ENCODE measurements around the gene KLHL3.
"Not testable (repeated sequence)": the region's sequence is repeated elsewhere in the genome, so short reads cannot be mapped to it uniquely, and the experiment has no call there.

The KLHL3 gene

GRCh38 chr5:137667341-137667740 is 68.5 kb downstream of the KLHL3 start:
- DNase-seq (ENCODE audit: low read depth): no peak

GRCh38 chr5:137666901-137667300 is 69.0 kb downstream of the KLHL3 start:
- no peak for DNase-seq (ENCODE audit: low read depth)

- no peak for DNase-seq (ENCODE audit: low read depth)
These were observed 69.4 kb downstream of the KLHL3 start for GRCh38 chr5:137666461-137666850.

GRCh38 chr5:137665678-137666460 is 70.0 kb downstream of the KLHL3 start:
- DNase-seq (ENCODE audit: low read depth): no peak

GRCh38 chr5:137660349-137660817 is 75.5 kb downstream of the KLHL3 start:
- peak; percentile 25 for DNase-seq (ENCODE audit: low read depth)

GRCh38 chr5:137659209-137659608 is 76.7 kb downstream of the KLHL3 start:
- DNase-seq (ENCODE audit: low read depth): no peak

DNA sequence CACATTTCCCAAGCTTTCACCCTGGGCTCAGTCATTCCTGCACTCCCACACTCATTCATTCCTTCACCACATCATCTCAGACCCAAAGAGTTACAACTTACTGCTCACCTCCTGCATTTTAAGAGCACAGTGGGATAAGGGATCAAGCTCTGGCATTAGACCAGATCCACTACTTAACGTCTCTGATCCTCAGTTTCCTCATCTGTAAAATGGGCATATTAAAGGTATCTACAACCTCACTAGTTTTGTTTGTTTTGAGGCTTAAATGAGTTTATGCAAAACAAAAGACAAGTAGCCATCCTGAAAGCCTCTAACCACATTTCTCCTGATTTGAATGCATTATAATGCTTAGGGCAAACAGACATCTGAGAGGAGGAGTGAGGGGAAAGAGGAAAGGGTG is 77.6 kb downstream of the KLHL3 start:
- DNase-seq (ENCODE audit: low read depth): no peak

DNA sequence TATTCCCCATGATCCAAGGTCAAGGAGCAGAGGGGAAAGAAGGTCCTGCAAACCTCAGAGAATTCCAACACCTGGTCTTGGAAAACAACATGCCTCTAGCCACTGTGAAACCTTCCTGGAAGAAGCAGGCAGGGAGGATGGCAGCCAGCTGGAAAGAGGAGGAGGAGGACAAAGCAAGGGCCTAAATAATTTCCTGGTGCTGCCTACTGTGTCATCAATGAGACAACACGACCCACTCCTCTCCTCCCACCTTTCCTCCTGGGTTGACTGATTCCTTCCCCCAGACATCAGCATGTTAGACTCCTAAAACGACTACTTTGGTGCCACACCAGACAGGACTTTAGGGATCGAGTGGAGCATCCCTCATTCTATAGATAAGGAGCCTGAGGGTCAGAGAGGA is 78.8 kb downstream of the KLHL3 start:
- DNase-seq (ENCODE audit: low read depth): no peak

GRCh38 chr5:137656558-137656957 is 79.3 kb downstream of the KLHL3 start:
- DNase-seq (ENCODE audit: low read depth): no peak

DNA sequence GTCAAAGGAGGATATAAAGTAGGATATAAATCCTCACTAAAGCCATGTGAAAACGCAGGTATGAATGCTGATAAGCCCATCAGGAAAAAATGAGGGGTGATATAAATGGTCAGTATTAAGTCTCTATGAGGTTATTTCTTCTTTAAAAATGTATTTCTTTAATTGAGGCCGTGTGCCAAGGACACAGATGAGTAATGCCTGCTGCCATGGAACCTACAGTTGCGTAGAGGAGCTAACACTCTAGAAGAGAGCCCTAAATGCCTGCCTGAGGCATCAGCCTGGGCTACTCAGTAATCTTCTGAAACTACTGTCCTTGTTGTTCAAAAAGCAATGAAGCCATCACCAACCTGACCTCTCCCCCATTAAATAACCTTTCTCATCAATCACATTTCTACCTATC is 84.9 kb downstream of the KLHL3 start:
- DNase-seq (ENCODE audit: low read depth): no peak

GRCh38 chr5:137649228-137649935 is 86.5 kb downstream of the KLHL3 start:
- DNase-seq (ENCODE audit: low read depth): no peak

DNA sequence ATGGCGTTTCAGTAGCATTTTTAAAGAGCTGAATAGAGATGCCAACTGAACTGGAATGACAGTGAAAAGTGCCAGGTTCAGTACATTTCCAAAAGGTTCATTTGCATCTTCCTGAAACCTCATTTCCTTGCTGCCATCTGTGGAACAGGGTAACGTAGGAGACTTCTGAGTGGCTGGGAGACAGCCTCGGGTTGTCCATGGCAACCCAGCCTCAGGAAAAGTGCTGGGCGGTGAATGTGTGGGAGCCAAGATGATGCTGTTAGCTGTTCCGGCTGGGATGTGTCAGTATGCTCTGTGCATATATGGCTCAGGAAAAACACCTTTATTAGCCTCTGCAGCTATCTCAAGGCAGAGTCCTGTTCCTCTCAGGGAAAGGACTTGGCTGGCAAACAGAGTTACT is 87.5 kb downstream of the KLHL3 start:
- no peak for DNase-seq (ENCODE audit: low read depth)

DNA sequence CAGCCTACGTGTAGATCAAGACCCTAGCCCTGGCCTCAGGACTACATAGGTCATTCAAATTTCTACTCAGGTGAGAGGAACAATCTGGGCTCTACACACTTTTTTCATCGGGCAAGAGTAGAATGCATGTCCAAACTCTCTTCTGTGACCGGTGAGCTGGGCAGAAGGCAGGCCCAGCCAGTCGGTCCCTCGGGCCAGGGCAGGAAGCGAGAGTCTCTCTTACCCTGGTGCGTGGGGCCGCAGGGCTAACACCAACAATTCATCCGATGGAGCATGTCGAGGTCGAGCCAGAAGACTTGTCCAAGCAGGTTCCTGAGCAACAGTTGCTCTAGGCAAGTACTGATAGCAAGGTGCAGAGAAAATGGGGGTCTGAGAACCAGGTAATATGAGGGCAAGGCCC is 88.5 kb downstream of the KLHL3 start:
- no peak for DNase-seq (ENCODE audit: low read depth)

GRCh38 chr5:137646761-137647160 is 89.1 kb downstream of the KLHL3 start:
- no peak for DNase-seq (ENCODE audit: low read depth)

DNA sequence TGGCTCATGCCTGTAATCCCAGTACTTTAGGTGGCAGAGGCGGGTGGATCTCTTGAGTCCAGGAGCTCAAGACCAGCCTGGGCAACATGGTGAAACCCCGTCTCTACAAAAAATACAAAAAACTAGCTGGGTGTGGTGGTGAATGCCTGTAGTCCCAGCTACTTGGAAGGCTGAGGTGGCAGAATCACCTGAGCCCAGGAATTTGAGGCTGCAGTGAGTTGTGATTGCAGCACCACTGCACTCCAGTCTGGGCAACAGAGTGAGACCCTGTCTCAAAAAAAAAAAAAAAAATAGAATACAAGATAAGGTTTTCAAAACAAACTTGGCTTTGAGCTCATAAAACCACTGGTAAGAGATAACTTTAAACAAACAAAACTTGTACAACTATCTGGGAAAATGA is 92.8 kb downstream of the KLHL3 start:
- DNase-seq (ENCODE audit: low read depth): not testable (repeated sequence)

DNA sequence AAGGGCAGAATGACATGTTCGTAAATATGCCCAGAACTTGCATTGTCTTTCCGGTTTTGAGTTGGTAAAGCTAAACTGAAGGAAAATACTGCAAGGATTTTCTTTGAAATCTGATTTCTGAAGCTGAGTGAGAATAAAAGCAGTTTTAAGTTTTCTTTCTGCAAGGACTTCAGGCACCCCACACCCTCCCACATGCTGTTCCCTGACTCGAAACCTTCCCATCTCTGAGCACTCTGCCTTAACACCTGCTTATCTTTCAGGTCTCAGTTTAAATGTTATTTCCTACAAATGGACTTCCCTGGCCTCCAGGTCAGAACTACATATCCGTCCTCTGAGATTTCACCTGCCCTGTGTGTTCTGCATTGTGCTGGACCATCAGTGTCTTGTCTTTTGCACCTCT is 93.8 kb downstream of the KLHL3 start:
- no peak for DNase-seq (ENCODE audit: low read depth)

DNA sequence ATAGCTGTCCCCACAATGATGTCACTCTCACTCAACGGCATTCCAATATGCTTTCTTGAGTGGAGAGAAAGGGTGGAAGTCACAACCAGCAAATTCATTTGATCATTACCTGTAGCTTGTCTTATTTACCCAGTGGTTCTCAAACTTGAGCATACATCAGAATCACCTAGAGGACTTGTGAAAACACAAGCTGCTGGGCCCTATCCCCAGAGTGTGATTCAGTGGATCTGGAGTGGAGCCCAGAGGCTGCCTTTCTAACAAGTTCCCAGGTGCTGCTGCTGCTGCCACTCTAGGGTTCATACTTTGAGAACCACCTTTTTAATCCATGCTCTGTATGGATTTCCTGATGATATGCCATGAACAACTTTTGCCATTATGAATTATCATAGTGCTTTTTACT is 94.7 kb downstream of the KLHL3 start:
- DNase-seq (ENCODE audit: low read depth): no peak

GRCh38 chr5:137639645-137640044 is 96.2 kb downstream of the KLHL3 start:
- DNase-seq (ENCODE audit: low read depth): no peak

DNA sequence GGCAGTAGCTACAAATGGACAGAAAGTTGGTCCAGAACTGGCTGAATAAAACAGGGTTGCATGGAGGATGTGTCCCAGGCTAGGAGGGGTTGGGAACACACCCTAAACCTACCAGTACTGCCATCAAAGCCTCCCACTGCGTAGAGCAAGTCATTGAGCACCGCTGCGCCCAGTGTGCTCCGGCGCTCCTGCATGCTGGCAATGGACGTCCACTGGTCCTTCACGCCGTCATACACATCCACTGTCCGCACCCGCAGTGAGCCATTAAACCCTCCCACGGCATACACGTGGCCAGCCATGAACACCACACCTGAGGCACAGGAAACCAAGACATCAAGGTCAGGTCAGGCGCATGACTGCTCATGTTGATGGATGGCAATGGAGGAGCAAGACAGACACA is 97.0 kb downstream of the KLHL3 start:
- no peak for DNase-seq (ENCODE audit: low read depth)

- DNase-seq (ENCODE audit: low read depth): no peak
These were observed 98.8 kb downstream of the KLHL3 start for GRCh38 chr5:137636830-137637714.

- no peak for DNase-seq (ENCODE audit: low read depth)
These were observed 99.8 kb downstream of the KLHL3 start for GRCh38 chr5:137636099-137636498.

- no peak for DNase-seq (ENCODE audit: low read depth)
These were observed 100.4 kb downstream of the KLHL3 start for GRCh38 chr5:137635521-137635921.

GRCh38 chr5:137633896-137634295 is 102.0 kb downstream of the KLHL3 start:
- no peak for DNase-seq (ENCODE audit: low read depth)

Data from stimulated activated CD8-positive, alpha-beta memory T cell treated with anti-CD3 and anti-CD28 coated beads, Interleukin-15, amount 100 ng/mL, for 24 hours (primary cell).